Measurements from ENCODE around the gene NT5M. TPM values are rescaled to one million over a fixed set of nuclear protein-coding genes. Genes with fewer than 3 reads are reported as not detected.
"Not testable (repeated sequence)": the region's sequence is repeated elsewhere in the genome, so short reads cannot be mapped to it uniquely, and the experiment has no call there.

NT5M gene
- total RNA-seq, 1 experiment from 2014 or later: 0.41 TPM

DNA sequence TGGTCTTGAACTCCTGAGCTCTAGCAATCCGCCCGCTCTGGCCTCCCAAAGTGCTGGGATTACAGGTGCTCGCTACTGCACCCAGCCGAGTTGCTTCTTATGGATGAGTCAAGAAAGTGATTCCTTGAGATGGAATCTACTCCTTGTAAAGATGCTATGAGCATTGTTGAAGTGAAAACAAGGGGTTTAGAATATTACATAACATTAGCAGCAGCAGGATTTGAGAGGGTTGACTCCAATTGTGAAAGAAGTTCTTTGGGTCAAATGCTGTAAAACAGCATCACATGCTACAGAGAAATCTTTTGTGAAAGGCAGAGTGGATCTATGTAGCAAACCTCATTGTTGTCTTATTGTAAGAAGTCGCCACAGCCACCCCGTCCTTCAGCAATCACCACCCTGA lies 72.7 kb downstream of the NT5M start:
- no peak for DNase-seq (ENCODE audit: low spot score)

DNA sequence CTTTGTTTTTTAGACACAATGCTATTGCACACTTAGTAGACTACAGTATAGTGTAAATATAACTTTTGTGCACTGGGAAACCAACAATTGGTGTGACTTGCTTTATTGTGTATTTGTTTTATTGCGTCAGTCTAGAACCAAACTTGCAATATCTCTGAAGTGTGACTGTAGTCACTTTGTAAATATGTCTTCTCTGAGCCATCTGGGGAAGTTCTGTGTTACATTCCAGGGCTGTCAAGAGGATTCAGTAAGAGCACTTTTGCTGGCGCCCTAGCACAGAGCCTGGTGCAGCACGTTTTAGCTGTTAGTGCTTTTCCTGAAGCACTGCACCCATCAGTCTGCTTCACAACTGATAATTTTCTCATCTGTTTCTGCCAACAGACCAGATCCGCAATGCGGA lies 73.2 kb downstream of the NT5M start:
- DNase-seq (ENCODE audit: low spot score): no peak

GRCh38 chr17:17377071-17377967 lies 74.1 kb downstream of the NT5M start:
- no peak for DNase-seq (ENCODE audit: low spot score)

DNA sequence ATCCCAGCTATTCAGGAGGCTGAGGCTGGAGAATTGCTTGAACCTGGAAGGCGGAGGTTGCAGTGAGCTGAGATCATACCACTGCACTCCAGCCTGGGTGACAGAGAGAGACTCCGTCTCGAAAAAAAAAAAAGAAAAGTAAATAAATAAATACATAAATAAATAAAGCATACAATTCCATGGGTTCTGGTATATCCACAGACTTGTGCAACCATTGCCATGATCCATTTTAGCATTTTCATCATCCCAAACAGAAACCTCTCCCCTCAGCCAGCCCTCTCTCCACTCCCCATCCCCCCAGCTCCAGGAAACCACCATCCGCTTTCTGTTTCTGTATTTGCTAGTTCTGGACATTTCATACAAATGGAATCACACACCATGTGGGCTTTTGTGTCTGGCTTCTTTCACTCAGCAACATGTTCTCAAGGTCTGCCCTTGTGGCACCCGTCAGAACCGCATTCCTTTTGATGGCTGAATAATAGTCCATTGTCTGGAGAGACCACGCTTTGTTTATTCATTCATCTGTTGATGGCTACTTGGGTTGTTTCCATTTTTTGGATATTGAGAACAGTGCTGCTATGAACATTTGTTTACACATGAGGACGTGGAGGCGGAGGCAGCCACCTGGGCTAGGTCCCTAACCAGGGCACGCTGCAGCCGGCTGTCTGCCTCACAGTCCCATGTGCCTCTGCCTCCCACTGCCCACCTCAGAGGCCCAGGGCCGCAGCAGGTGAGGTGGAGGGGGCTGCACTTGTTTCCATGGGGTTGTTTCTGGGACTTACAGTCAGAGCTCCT lies 76.2 kb downstream of the NT5M start:
- DNase-seq (ENCODE audit: low spot score): no peak

DNA sequence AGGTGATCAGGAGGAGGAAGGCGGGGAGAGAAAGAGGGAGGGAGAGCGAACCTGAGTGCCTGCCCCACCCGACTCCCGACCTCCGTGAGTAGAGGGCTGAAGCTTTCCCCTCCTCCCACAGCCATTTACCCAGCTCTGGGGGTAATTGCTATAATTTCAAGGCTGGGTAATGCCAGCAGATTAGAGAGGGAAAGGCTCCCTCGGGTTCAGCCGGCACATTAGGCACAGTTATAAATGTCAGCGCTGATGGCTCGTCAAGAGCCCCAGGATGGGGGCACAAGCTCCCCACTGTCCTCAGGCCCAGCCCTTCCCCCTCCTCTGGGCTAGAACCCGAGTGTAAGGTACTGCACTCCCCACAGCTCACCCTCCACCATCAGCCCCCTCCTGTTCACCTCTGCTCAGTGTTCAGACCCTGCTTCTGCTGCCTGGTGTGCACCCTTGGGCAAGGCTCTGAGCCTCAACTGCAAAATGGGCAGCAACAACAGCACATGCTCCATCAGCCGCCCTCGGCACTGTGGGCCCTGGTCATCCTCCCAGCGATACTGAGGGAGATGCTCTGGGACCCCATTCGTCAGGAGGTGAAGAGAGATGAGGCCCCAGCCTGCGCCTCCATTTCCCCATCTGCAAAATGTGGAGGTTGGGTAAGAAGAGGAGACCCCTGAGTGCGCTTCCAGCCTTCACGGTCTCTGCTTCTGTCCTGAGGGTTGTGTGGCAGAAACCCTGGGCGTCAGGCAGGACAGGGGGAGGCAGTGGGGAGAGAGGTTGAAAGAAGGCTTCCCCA lies 77.2 kb downstream of the NT5M start:
- DNase-seq (ENCODE audit: low spot score): no peak

GRCh38 chr17:17381446-17382064 lies 78.4 kb downstream of the NT5M start:
- DNase-seq (ENCODE audit: low spot score): no peak

GRCh38 chr17:17382065-17382459 lies 78.9 kb downstream of the NT5M start:
- DNase-seq (ENCODE audit: low spot score): no peak

DNA sequence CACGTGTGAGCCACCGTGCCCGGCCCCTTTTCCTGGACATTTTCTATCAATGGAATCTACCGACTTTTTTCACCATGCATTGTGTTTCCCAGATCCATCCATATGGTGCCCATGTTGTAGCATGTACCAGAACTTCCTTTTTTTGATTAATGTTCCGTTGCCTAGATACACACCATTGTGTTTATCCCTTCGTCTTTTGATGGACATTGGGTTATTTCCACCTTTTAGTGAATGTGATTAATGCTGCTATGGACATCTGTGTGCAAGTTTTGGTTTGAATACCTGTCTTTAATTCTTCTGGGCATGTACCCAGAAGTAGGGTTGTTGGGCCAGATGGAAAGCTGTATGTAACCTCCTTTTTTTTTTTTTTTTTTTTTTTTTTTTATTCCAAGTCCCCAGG lies 79.8 kb downstream of the NT5M start:
- DNase-seq (ENCODE audit: low spot score): no peak

DNA sequence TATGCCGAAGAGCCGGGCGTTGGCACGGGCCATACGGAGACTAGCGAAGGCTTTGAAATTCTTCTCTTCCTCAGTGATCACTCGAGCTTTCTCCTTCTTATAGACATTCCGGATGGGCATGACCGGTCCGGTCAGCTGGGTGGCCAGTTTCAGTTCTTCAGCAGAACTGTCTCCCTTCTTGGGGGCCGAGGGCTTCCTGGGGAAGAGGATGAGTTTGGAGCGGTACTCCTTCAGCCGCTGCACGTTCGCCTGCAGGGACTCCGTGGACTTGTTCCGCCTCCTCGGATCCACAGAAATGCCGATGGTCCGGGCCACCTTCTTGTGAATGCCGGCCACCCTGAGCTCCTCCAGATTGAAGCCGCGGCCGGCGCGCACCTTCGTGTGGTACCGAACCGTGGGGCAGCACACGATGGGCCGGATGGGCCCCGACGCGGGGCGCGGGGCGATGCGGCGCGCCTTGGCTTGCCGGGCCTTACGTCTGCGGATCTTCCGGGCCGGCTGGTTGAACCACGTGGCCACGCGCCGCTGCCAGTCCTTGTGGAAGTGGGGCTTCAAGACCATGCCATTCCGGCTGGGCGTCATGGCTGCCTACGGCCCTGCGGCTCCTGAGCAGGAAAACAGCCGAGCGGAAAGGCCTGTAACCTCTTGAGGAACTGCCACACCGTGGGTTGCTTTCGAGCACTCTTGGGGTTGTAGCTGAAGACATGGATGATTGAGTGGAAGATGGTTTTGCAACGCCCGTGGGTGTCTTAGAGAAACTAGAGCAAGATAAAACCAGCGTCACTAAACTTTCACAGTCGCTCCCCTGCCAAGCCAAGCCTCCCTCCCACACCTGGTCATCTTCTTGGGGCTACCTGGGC lies 80.5 kb downstream of the NT5M start:
- not testable (repeated sequence) for DNase-seq (ENCODE audit: low spot score)

DNA sequence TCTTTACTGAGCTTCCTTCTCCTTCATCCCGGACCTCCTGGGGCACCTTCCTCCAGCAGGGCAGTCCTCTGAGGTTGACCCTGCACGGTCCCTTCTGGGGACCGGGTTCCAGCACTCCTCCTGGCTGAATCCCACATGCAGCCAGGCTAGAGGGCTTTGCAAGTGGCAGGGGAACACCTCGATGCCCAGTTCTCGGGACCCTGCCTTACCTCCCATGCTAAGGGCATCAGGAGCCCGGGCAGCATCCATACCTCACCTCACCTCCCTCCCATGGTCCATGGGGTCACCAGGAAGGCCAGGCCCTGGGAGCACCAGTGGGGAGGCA lies 81.1 kb downstream of the NT5M start:
- DNase-seq (ENCODE audit: low spot score): no peak

GRCh38 chr17:17384961-17385360 lies 81.8 kb downstream of the NT5M start:
- DNase-seq (ENCODE audit: low spot score): no peak

DNA sequence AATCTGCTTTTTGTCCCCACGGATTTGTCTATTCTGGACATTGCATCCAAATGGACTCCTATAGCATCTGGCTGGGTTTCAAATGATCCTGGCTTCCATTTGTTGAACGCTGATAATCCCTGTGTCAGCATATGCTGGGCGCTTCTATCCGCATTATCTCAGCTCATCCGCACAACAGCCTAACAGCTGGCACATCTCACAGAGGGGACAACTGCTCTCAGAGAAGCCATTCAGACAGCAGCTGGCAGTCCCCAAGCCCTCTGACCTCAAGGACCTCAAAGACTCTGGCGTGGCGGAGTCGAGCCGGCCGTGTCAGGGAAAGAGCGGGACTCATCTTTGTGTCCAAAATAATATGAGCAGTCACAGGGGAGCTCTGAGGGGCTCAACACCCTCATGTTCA lies 82.3 kb downstream of the NT5M start:
- no peak for DNase-seq (ENCODE audit: low spot score)

- DNase-seq (ENCODE audit: low spot score): no peak
Measured at GRCh38 chr17:17386094-17386800, 83.1 kb downstream of the NT5M start.

- DNase-seq (ENCODE audit: low spot score): peak; percentile 27
Measured at GRCh38 chr17:17387017-17387497, 83.9 kb downstream of the NT5M start.

DNA sequence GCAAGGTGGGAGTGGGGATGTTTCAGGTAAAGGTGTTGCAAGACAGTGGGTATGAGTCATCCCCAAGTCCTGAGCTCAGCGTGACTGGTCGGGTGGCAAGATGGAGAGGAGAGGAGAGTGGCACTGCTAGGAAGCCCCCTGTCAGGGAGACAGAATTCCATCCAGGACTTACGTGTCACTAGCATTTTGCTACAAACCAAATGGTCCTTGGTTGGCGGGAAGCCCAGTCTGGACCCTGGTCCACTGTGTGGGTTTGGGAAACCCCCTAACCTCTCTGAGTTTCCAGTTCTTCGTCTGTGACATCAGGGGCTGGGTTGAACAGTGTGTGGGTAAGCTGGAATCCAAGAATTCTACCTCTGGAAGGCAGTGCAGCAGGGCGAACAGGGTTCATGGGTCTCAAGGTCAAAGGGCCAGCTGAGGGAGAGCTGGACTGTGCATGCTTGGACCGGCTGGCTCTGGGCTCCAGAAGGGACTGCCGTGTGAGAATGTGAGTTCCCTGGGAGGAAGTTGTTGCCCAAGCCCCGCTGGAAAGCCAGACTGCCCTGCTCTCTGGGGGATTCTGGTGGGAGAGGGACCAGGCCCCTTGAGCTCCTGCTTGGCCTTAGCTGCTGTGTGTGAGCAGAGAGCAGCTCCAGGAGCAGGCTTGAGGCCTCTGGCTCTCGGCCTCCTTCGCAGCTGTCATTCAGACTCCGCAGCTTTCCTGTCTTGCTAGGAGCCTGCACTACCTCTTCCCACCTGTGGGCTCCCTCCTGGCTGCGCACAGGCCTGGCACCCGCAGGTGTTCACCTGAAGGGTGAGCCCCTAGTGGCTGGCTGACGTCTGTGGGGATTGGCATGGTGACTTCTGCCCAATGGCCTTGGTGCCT lies 84.6 kb downstream of the NT5M start:
- peak; percentile 81 for DNase-seq (ENCODE audit: low spot score)

GRCh38 chr17:17388657-17389496 lies 85.7 kb downstream of the NT5M start:
- no peak for DNase-seq (ENCODE audit: low spot score)

GRCh38 chr17:17391668-17392370 lies 88.6 kb downstream of the NT5M start:
- DNase-seq (ENCODE audit: low spot score): peak; percentile 3

Data from HT-29 (cell line).